IPS-18c (cell line): ENCODE data around the gene BSX.

Experiments used
- H3K4me3 ChIP-seq: 2 replicates; pipeline ENCODE4 v1.7.0; 2013; ENCODE audit warnings: low read depth, mild to moderate bottlenecking, low read length, moderate library complexity; ENCODE audit not compliant: insufficient read depth
- H3K9me3 ChIP-seq: one replicate; pipeline ENCODE4 v1.6.1; 2013; ENCODE audit warnings: mild to moderate bottlenecking, low read length, moderate library complexity; ENCODE audit not compliant: control insufficient read depth, insufficient read depth

The BSX gene

DNA sequence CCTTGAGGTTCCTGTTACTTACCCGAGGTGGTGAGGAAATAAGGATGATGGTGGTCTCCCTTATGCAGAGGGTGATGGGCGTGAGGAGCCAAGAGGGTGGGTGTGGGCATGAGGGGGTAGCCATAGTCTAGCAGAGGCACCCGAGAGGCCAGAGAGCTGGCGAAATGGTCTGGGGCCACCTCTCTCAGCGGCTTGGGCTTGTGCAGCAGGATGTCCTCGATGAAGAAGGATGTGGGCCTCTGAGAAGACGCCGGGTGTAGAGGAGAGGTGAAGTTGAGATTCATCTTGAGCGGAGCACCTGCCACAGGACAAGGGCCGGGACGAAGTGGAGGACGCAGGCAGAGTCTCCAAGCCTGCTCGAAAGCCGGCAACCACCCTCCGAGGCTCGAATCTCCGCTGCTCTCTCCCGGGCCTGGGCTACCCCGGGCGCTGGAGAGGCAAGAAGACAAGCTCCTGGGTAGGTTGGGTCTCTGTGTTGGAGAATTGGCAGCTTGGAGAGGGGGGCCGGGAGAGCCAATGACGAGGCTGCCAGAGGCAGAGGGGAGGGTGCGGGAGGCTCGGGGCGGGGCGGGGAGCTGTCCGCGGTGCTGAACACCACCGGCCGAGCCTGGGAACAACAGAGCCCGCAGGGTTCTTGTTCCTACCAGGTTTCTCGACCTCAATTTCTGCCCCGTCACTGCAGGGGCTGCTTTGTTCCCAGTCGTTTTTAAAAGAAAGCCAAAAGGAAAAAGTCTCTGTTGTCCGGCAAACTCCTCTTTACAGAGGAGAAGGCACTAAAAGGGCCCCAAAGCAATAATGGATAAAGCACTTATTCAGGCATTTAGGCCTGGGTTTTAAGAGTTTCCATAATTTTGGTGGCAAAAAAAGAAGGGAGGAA is at the start of gene BSX:
TSS of gene BSX (minus strand) at position 447 of the 877 bp plus-strand sequence. CDS start at position 284, 163 bp downstream.
- peak within 1 kb of the TSS; percentile 20; the same call in 1 of the 2 replicates for H3K4me3 ChIP-seq
- peaks cover 2% of the 10 kb centered on the region for H3K9me3 ChIP-seq

DNA sequence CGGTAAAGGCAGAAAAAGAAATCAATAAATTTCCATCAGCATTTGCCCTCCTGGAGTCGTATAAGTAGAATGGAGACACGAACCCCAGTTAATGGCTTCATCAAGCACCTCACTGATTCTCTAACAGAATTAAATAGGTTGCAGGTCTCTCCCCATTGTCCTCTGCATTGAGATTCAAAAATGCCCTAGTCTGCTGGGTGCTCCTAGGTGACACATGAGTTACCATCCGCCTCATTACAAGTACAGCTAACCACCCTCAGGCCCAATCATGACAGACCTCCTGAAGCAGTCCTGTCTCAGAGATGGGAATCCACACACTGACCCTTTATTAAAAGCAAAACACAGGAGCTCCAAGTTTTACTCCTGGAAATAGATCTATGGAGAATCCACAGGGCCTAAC is 48.9 kb upstream of the BSX start:
- Histone ChIP-seq H3K9me3 (peaks cover 4% of the 10 kb centered on the region), H3K4me3 (no peak overlapping the region)

DNA sequence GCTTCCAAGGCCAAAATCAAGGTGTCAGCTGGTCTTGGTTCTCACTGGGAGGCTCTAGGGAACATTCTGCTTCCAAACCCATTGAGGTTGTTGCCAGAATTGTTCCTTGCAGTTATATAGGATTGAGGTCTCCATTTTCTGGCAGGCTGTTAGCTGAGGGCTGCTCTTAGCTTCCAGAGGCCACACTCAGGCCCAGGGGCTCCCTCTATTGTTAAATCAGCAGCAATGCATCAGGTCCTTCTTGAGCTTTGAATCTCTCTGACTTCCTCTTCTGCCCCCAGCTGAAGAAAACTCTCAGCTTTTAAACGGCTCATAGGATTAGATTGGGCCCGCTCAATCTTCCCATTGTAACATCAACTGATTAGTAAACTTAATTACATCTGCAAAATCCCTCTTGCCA is 39.3 kb upstream of the BSX start:
- H3K4me3 ChIP-seq = no peak overlapping the region
- no peaks in the 10 kb centered on the region for H3K9me3 ChIP-seq

DNA sequence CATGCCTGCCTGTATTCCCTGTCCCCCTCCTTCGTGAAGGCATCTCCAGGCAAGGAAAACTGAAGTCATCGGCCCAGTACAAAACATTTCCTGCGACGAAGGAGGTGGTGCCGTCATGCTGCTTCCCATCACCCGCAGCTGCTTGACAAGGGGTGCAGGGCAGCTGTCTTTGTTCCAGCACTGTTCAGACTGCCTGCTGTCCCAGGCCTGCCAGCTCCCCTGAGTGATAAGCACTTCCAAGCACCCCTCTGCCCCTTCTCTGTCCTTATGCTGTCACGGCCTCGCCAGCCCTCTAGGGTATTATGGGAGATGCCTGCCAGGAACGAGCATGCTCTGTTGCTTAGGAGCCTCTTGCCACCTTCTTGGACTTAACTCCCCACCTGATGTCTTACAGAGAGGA is 37.1 kb upstream of the BSX start:
- Histone ChIP-seq H3K4me3 (no peak overlapping the region), H3K9me3 (no peaks in the 10 kb centered on the region)

DNA sequence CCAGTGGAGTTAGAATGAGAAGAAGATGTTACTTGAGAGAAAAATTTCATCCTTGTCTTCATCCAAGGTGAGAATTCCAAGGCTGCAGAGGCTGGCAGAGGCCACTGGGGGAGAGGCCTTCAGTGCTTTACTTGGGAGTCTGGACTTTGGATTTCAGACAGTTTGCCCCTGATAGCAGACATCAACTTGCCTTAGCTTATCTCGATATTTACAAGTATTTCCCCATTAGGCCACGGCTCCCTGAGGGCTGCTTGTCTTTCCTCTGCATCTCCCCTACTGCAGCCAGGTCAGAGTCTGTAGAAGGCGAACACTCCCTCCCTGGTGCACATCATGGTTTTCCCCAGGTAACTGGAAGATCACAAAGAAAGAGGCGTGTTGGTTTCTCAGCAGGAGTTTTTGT is 29.9 kb upstream of the BSX start:
- Histone ChIP-seq H3K4me3 (no peak overlapping the region), H3K9me3 (no peaks in the 10 kb centered on the region)

DNA sequence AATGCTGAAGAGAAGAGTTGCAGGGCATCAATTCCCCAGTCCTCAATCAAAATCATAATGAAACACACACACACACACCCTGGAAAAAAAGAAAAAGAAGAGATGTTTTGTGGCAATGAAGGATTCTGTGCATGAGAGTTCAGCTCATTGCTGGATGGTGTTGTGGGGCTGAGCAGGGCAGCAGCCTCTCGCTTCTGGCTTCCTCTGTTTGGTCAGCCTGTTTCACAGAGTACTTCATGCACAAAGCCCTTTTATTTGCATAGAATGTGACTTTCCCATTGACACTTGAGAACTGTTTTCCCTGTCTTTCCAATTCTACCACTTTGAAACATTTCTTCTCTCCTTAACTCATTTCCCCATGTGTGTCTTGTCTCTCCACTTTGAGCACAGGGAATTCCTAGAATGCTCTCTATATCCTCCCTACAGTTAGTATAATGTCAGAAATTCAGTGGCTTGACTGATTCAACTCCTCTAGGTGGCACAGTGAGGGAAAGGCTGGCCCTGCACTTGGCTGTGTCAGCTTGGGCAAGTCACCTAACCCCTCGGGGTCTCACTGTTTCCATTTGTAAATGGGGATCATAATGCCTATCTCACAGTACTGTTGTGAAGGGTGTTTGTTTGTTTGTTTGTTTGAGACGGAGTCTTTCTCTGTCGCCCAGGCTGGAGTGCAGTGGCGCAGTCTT is 25.4 kb upstream of the BSX start:
- Histone ChIP-seq H3K4me3 (no peak overlapping the region), H3K9me3 (no peaks in the 10 kb centered on the region)

DNA sequence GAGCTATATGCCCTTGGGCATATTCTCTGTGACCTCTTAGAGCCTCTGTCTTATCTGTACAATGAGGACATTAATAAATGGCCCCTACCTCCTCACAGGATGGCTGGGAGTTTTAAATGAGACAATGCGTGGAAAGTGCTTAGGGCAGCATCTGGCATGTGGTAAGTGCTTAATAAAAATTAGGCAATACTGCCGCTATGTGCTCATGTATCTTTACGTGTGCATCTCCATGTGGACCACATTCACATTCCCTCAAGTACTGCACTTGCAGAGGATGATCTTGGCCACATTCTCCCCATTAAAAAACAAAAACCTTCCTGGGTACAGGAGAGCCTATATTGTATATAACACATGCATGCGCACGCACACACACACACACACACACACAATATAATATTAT is 19.1 kb upstream of the BSX start:
- H3K9me3 ChIP-seq = no peaks in the 10 kb centered on the region

DNA sequence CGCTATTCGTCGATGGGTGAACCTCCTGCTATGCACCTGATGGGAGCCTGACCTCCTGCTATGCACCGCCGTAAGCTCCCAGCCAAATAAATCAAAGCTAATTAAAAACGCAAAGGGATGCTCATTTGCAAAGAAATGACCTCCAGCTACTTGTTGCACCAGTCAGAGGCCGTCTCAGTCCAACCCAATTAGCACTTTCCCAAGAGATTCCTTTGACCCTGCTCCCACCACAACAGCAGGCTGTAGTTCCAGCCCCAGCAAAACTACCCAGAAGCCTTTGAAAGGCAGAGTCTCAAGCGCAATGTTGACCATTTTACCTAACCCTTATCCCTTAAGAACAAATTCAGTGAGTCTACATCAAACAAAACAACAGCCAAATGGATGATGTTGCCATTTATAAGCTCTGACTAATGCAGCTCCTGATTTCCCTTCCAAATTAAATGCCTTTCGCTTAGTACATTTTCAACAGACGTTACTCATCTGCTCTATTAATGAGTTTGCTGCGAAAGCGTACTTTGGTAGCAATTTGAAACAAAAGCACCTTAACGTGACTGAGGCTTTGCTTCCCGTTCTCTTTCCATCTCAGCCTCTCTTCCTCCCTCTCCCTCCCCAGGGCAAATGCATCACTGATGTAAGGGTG is 17.2 kb upstream of the BSX start:
- Histone ChIP-seq H3K9me3 (no peaks in the 10 kb centered on the region), H3K4me3 (no peak overlapping the region)

More for the DNA sequence above, 19.1 kb upstream of the BSX start:
- H3K4me3 ChIP-seq = no peak overlapping the region

DNA sequence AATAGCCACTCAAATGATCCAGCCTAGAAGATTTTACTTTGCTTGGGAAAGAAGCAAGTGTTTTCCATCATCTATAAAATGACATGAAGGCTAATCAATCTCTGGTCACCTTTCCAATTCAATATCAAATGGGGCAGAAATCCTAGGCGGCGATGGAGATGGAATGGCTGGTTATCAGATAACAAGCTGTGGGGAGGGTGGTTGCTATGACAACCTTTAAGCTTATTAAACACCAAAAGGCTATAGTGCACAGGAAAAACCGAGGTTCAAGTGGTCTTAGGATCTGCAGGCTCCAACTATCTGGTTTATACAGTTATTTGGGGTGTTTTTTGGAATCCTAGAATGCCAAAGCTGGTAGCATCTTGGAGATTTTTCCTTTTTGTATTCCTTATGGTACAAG is 13.9 kb upstream of the BSX start:
- Histone ChIP-seq H3K4me3 (no peak overlapping the region), H3K9me3 (no peaks in the 10 kb centered on the region)

DNA sequence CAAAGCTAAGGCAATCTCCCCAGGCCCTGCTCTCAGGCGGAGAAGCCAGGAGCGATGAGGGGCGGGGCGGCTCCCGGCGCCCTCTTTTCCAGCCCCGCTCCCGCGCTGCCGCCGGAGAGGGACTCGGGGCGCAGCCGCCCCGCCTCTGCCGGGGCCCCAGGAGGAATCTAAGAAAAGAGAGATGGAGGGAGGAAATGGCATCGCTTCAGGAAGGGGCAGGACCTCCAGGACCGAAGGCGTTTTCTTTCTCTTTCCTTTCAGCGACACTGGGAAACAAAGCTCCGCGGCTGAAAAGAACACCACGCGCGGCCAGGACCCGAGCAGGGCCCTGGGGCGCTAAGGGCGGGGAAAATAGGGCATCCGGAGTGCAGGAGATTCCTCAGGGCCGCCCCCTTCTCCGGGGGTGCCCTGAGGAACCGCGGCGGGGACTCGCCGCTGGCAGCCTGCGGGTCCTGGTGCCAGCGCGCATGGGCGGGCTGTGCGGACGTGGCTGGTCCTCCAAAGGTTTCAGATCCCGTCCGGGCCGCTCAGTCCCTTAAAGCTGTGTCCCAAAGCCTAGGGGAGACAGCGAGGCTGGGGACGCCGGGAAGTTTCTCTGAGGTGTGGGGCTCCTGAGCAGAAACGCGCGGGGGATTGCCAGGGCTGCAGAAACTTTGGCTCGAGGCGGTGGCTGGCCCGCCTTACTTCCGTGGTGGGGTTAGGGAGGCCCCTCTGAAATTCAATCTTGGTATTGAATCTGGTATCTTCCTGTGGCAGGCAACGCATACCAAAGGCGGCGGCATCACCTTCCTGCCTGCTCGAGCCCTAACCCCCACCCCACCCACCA is 2.8 kb upstream of the BSX start:
- Histone ChIP-seq H3K9me3 (no peaks in the 10 kb centered on the region), H3K4me3 (peak overlapping the region; percentile 69)

DNA sequence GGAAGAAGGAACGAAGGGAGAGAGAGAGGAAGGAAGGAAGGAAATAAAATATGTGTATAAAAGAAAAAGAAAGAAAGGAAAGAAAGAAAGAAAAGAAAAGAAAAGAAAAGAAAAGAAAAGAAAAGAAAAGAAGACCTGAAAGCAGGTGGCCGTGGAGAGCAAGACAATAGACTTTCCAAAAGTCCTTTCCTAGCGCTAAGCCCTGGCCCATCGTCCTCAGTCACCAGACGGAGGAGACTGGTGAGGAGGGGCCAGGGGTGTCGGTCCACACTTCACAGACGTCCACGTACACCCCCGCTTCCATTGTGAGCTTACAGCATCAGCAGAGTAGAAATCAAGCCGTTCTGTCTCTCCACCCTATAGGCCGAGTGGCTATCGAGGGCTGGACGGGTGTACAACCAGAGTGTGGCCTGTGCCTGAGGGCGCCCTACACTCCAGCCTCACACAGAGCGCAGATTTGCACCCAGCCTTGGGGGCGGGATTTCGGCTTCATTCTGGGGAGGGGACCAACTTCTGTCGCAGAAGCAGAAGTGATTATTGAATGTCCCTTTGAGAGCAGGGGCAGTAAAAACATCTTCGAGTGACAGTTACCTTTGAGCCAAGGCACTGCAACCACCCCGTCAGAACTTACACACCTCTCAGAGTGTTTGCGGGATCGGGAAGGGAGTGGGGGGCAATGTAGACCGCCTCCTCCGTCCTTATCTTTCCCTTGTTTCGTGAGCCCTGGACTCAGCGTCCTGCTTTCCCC is 2.0 kb upstream of the BSX start:
- Histone ChIP-seq H3K9me3 (peaks cover 2% of the 10 kb centered on the region), H3K4me3 (peak overlapping the region; percentile 69)

DNA sequence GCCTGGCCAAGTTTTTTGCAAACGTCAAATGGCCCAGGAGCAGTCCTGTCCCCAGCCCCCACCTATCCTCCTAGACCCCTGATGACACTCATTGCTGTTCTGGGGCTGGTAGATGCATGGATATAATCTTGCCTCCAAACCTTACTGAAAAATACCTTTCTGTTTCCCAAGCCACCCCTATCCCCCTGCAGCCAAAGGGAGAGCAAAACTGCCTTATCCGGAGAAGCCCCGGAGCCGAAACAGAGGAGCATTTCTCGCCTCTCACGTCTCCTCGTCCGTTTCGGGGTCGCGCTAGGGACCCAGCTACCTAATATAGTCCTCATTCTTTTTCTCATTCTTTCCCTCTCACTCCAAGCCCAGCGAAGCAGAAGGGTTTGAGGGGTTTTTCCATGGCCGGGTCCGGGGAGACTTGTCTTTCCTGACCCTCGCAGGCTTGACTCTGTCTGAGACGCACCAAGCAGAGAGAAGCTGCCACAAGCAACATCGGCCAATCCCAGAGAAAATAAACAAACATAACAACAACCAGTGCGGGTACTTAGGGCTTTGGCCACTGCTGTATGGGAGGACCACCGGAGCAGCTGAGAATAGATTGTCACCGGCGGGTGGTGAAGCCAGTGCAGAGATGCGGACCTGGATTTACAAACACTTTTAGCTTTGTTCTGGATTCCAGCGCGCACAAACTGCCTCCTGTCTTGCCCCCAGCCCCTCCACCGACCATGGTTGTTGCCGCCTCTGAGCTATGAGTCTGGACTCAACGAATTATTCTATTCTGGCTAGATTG is 1.6 kb downstream of the BSX start:
- H3K4me3 ChIP-seq = peak overlapping the region; percentile 29
- H3K9me3 ChIP-seq = peaks cover 2% of the 10 kb centered on the region

DNA sequence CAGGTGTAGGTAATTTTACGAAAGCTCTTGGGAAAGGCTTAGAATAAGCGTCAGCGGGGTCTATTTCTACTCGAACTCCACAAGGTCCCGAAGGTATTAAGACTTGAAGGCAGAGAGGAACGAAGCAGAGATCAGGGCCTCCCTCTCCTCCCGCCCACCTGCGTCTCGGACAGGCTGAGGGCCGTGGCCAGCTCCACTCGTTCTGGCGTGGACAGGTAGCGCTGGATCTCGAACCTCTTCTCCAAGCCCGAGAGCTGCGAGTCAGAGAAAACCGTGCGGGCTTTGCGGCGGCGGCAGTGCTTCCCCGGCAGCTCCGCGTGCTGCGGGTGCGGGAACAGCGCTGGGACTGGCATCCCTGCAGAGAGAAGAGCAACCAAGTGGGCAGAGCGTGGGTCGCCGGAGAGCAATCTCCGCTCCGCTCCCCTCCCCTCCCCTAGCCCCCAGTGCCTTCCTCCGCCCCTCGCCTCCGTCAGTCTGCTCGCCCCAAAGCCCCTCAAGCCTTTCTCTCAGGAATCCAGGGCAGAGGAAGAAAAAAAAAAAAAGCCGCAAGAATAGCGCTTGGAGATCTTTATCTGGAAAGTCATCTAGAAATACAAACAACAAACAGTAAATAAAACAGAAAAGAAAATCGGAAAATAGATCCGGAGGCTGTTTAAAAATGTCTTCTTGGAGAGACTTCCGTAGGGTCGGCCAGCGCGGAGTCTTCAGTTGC is 2.4 kb downstream of the BSX start:
- H3K9me3 ChIP-seq = peaks cover 2% of the 10 kb centered on the region
- peak overlapping the region; percentile 29 for H3K4me3 ChIP-seq

DNA sequence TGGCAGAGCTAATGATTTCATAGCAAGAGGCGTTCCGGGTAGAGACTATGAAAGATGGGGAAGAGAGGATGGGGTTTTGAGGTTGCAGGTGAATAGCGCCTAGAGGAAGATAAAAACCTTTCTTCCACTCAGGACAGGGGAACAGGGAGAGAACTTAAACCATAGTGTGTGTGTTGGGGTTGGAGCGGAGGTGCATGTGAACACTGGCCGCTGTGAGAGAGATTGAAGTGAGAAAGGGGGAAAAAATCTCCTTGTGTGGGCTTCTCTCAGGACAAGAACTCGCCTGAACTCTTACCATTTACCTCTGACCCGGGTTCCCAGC is 3.4 kb downstream of the BSX start:
- Histone ChIP-seq H3K4me3 (no peak overlapping the region), H3K9me3 (peaks cover 2% of the 10 kb centered on the region)

DNA sequence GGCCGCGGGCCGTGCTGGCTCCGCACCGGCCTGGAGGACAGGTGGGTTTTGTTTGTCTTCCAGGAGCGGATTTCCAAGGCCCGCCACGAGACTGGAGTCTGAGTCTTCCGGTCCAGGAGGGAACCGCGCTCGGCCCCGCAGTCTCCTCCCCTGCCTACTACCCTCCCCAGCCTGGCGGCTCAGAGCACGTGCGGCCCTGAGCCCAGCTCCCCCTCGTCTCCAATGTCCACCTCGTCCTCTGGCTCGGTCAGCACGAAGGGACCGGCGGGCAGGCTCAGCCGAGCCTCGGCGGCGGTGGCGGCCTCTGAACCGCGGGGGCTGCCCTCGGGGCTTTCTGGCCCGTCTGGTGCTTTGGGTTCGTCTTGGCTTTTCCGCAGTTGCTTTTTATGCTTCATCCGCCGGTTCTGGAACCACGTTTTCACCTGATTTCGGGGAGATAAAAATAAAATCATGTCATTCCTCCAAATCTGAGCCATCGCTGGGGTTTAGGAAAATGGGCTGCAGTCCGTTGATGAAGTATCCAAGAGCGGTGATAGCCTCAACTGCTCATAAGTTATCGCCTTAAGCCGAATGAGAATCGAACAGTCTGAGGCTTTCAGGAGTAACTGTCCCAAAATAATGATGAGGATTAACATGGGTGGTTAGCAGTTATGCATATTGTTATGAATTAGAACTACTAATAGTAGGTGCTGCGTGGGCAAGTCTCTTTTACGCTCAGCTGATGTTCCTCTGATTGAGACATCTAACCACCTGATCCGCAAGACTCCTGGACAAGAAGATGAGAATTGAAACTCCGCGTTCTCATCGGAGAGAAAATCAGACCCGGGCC is 4.0 kb downstream of the BSX start:
- Histone ChIP-seq H3K9me3 (peaks cover 2% of the 10 kb centered on the region), H3K4me3 (peak overlapping the region; percentile 55)
